HG02943 (cell line): ENCODE results near the gene SLC39A11.
"Not testable (repeated sequence)": the region's sequence is repeated elsewhere in the genome, so short reads cannot be mapped to it uniquely, and the experiment has no call there.

ENCODE experiments used
- ATAC-seq: cut with Tn5 transposase; IDR thresholded peaks from one replicate; pipeline ENCODE4 v1.9.1; 2021; ENCODE audit warnings: mild to moderate bottlenecking, low read depth, moderate library complexity; ENCODE audit not compliant: unreplicated experiment

Gene SLC39A11

DNA sequence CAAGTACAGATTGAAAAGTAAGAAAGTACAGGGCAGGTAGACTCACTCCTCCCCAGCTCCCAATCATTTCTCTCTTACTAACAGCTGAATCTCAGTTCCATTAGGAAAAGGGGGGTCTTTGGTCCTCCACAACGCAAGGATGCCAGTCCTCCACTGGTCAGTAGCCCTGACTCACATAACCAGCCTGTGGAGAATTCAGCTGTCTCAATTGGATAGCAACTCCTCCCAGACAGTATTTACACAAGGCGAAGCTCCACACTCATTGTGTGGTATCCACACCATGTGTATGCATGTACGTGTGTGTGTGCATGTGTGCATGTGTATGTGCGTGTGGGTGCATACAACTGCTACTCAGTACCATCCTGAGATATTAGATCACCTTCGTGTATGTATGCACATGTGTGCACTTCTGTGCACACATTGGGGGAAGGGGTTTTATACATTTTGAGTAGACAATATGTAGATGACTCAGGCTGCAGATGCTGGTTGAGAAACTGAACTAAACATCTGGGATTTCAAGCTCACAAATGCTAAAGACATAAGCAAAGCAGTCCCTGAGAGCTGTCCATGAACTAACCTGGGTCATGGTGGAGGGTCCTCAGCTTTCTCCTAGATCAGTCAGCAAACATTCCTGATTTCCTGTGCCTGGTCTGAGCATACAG, 240.1 kb downstream of the SLC39A11 start:
- ATAC-seq: no peak

DNA sequence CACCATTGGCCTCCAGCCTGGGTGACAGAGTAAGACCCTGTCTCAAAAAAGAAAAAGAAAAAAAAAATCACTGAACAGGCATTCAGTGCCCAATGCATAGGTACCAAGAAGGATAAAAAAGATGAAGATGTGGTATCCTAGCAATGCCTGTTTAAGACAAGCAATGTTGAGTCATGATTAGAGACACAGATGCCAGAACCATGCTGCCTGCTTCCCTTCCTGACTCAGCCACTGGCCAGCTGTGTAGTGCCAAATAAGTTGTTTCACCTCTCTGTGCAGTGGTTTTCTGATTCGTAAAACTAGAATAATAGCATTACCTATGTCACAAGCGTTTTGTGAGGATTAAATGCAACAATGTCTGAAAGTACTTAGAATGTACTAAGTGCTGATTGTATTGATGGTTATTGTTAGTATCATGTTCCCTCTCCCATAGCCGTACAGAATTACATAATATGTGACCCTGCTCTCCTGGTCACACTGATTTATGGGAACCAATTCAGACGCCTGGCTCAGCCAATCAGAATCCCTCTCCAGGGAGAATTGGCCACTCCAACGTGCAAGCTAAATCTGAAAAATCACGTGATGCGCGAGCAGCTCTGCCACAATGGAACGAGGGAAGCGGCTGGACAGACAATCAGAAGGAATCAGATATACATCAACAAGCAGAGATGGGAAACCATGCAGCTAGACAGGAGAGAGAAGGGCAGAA, 241.9 kb downstream of the SLC39A11 start:
- no peak for ATAC-seq

DNA sequence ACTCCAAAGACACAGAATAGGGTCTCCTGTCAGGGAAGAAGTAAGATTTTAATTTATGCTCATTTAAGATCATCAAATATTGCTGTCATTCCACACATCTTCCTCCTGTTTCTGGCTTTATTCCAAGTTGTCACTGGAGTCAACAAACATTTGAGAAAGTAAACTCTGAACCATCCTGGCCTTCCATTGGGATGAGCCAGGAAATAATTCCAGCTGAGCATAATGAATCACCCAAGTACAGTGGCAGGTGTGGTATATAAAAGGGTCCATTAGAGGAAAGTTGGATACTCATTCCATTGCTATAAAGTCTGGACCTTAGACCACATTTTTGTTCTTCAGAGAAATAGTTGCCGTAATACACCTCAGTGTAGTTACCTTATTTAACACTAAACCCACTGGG, 246.1 kb downstream of the SLC39A11 start:
- no peak for ATAC-seq

GRCh38 chr17:72843591-72843990, 248.9 kb downstream of the SLC39A11 start:
- no peak for ATAC-seq

DNA sequence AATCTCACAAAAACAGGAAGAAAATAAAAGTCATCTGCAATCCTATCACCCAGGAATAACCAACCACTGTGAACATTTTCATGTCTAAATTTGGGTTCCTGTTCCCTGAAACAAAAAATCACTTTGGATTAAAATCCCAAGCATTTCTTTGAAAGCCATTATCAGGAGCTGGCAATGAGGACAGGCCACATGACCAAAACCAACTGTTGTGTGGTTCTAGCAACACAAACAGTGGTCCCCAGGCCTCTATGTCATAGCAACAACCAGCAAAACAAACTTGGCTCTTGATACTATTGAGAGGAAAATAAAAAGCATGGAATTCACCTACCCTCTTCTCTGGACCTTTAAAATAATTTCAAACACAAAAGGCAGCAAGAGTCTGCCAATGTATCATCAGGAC, 252.5 kb downstream of the SLC39A11 start:
- ATAC-seq: no peak

- no peak for ATAC-seq
Observed at GRCh38 chr17:72839131-72839725, 253.3 kb downstream of the SLC39A11 start.

DNA sequence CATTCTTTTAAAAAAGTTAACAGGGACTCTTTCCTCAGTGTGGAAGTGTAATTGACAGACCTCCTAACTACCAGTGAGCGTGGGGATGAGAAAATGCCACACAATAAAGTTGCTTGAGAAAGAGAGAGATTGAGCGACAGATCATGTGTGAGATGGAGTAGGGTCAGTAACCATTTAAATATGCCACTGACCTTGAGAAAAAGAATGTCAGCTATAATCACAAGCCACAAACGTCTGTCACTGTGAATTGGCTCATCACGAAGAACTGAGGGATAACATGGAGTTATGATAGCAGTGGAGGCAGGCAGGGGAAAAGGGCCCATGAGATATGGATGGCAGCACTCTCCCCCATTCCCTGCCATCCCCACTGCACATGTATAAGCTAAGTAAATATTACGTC, 253.9 kb downstream of the SLC39A11 start:
- ATAC-seq: no peak

DNA sequence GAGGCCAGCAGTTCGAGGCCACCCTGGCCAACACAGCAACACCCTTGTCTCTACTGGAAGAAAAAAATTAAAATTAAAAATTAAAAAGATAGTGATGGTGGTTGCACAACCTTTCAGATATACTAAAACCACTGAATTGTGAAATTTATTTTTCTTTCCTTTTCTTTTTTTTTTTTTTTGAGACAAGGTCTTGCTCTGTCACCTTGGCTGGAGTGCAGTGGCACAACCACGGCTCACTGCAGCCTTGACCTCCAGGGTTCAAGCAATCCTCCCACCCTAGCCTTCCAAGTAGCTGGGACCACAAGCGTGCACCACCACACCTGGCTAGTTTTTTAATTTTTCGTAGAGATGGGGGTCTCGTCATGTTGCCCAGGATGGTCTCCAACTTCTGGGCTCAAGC, 254.4 kb downstream of the SLC39A11 start:
- ATAC-seq: no peak

- ATAC-seq: no peak
Observed at GRCh38 chr17:72837335-72837734, 255.2 kb downstream of the SLC39A11 start.

GRCh38 chr17:72833128-72833765, 259.2 kb downstream of the SLC39A11 start:
- ATAC-seq: no peak

DNA sequence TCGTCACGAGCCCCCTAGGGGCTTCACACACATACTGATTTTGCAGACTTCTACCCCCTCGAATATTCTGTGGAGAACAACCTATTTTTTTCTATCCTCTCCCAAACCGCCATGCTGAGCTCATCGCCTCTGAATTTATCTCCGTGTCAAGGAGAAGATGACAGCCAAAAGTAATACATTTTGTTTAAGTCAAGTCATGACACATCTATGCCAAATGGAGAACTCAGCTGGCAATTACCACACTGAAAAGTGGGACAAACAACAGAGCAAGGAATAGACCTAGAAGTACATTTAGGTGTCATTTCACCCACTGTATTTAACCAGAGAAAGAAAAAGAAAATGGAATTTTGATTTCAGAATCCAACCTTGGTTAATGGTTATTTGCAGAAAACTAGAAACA, 260.2 kb downstream of the SLC39A11 start:
- ATAC-seq: no peak

DNA sequence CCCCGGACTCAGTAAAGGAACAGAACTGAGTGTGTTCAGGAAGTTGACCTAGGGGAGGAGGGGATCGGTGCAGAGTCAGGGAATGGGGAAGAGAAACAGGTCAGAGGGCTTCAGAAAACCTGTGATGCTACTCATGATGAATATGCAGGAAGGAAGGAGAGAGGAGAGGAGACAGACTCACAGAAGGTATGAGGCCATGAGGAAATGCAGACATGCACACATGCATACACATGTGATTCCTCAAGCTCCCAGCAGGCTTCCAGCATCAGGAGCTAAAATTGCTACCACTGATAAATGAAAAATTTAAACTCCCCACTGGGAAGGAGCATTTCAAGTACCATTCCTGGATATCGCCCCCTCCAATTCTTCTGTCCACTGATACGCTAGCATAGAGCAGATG, 262.6 kb downstream of the SLC39A11 start:
- no peak for ATAC-seq

GRCh38 chr17:72826602-72827001, 265.9 kb downstream of the SLC39A11 start:
- no peak for ATAC-seq

DNA sequence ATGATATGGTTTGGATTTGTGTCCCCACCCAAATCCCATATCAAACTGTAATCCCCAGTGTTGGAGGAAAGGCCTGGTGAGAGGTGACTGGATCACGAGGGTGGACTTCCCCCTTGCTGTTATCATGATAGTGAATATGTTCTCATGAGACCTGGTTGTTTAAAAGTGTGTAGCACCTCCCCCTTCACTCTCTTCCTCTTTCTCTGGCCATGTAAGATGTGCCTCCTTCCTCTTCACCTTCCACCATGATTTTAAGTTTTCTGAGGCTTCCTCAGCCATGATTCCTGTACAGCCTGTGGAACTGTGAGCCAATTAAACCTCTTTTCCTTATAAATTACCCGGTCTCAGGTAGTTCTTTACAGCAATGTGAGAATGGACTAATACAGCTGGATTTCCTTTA, 266.4 kb downstream of the SLC39A11 start:
- not testable (repeated sequence) for ATAC-seq

DNA sequence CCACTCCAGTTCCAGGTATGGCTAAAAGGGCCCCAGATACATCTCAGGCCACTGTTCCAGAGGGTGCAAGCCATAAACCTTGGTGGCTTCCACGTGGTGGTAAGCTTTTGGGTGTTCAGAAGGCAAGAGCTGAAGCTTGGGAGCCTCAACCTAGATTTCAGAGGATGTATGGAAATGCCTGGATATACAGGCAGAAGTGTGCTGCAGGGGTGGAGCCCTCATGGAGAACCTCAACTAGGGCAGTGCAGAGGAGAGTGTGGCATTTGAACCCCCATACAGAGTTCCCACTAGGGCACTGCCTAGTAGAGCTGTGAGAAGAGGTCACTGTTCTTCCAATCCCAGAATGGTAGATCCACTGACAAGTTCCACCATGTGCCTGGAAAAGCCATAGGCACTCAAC, 267.3 kb downstream of the SLC39A11 start:
- no peak for ATAC-seq

DNA sequence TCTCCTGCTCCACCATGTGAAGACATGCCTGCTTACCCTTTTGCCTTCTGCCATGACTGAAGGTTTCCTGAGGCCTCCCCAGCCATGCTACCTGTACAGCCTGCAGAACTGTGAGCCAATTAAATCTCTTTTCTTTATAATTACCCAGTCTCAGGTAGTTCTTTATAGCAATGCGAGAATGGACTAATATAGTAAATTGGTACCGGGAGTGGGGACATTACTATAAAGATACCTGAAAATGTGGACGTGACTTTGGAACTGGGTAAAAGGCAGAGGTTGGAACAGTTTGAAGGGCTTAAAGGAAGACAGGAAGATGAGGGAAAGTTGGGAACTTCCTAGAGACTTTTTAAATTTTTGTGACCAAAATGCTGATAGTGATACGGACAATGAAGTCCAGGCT, 268.2 kb downstream of the SLC39A11 start:
- not testable (repeated sequence) for ATAC-seq

GRCh38 chr17:72822358-72823023, 270.0 kb downstream of the SLC39A11 start:
- ATAC-seq: no peak

DNA sequence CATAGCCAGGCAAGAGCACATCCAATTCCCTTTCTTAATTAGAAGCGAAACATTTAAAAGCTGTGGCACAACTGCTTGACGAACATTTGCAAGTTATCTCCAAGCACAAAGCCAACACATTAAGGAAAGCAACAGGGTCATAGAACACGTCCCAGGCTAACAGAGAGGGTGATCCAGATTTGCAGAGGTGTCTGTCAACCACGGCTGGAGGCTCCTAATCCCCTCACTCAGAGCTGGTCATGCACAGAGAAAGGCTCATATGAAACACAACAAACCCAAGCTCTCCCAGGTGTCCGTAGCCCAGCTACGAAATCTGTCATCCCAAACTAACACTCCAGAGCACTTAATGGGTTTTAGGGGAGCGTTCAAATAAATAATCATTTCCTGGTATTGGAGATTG, 276.1 kb downstream of the SLC39A11 start:
- ATAC-seq: no peak

DNA sequence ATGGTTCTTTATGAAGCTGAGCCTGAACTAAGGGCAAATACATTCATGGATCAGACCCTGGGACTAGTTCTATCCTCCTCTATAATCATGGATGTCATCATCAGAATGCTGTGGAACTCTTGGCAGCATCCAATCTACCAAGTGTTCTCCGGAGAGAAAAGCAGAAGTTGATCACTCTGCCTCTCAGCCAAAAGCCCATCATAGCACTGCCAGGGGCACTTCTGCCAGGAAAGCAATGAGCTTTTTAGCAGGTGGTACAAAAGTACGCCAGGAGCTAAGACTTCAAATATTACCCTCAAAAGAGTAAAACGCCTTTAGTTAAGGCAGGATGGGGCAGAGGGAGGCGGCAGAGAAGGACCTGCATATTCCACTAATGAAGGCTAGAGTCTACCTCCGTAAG, 279.0 kb downstream of the SLC39A11 start:
- ATAC-seq: no peak

- ATAC-seq: no peak
Observed at GRCh38 chr17:72812823-72813222, 279.7 kb downstream of the SLC39A11 start.
